GM10847 (cell line): ENCODE data around the gene CADPS.

Source experiments
- POLR2A ChIP-seq: IDR thresholded peaks from 2 replicates; pipeline ENCODE4 v1.6.1; 2011; ENCODE audit not compliant: insufficient read length; ENCODE audit errors: extremely low read depth

CADPS gene

GRCh38 chr3:62368290-62368704 lies 506.9 kb downstream of the CADPS start:
- TF ChIP-seq POLR2A = no peak

GRCh38 chr3:62367763-62368195 lies 507.4 kb downstream of the CADPS start:
- TF ChIP-seq POLR2A = no peak

- no peak for TF ChIP-seq POLR2A
These were observed 509.1 kb downstream of the CADPS start for GRCh38 chr3:62366126-62366484.

- no peak for TF ChIP-seq POLR2A
These were observed 509.7 kb downstream of the CADPS start for GRCh38 chr3:62365391-62366125.

GRCh38 chr3:62364191-62364590 lies 511.0 kb downstream of the CADPS start:
- TF ChIP-seq POLR2A = no peak

GRCh38 chr3:62363275-62363674 lies 511.9 kb downstream of the CADPS start:
- TF ChIP-seq POLR2A = no peak

GRCh38 chr3:62361824-62362223 lies 513.4 kb downstream of the CADPS start:
- no peak for TF ChIP-seq POLR2A

GRCh38 chr3:62361261-62361660 lies 514.0 kb downstream of the CADPS start:
- no peak for TF ChIP-seq POLR2A

- TF ChIP-seq POLR2A = no peak
These were observed 515.7 kb downstream of the CADPS start for GRCh38 chr3:62359531-62359930.

- TF ChIP-seq POLR2A = no peak
These were observed 518.9 kb downstream of the CADPS start for GRCh38 chr3:62356356-62356755.

GRCh38 chr3:62355703-62356102 lies 519.5 kb downstream of the CADPS start:
- TF ChIP-seq POLR2A = no peak
